Stimulated activated CD4-positive, alpha-beta T cell treated with anti-CD3 and anti-CD28 coated beads, Interleukin-2, amount 100 ng/mL, for 48 hours (primary cell): Measurements from ENCODE around the gene PRDM9.
"Not testable (repeated sequence)": the region's sequence is repeated elsewhere in the genome, so short reads cannot be mapped to it uniquely, and the experiment has no call there.

Source experiments
- DNase-seq, 2 donors: peaks; one replicate each; pipeline ENCODE4 v3.0.0-alpha.2; 2020

PRDM9 gene

GRCh38 chr5:23507278-23507685, at the start of gene PRDM9:
PRDM9 (plus strand) TSS chr5:23507609; CDS start chr5:23509034, 1,425 bp downstream.
- DNase-seq = no peak

GRCh38 chr5:23457780-23458179, 49.6 kb upstream of the PRDM9 start:
- DNase-seq = no peak

GRCh38 chr5:23459214-23459613, 48.2 kb upstream of the PRDM9 start:
- no peak for DNase-seq

GRCh38 chr5:23461576-23461975, 45.8 kb upstream of the PRDM9 start:
- no peak for DNase-seq

GRCh38 chr5:23466401-23466912, 41.0 kb upstream of the PRDM9 start:
- no peak for DNase-seq

- DNase-seq = no peak
These were observed 38.8 kb upstream of the PRDM9 start for GRCh38 chr5:23468658-23469057.

- DNase-seq = no peak
These were observed 33.5 kb upstream of the PRDM9 start for GRCh38 chr5:23473915-23474314.

GRCh38 chr5:23474315-23474714, 33.1 kb upstream of the PRDM9 start:
- DNase-seq = no peak

GRCh38 chr5:23476580-23476979, 30.8 kb upstream of the PRDM9 start:
- DNase-seq = no peak

GRCh38 chr5:23482642-23483041, 24.8 kb upstream of the PRDM9 start:
- no peak for DNase-seq

- DNase-seq = no peak
These were observed 24.3 kb upstream of the PRDM9 start for GRCh38 chr5:23483090-23483489.

- no peak for DNase-seq
These were observed 23.3 kb upstream of the PRDM9 start for GRCh38 chr5:23484096-23484495.

- not testable (repeated sequence) for DNase-seq
These were observed 21.2 kb upstream of the PRDM9 start for GRCh38 chr5:23486227-23486626.

GRCh38 chr5:23490993-23491392, 16.4 kb upstream of the PRDM9 start:
- no peak for DNase-seq

- no peak for DNase-seq
These were observed 12.9 kb upstream of the PRDM9 start for GRCh38 chr5:23494558-23494957.

GRCh38 chr5:23496576-23496975, 10.8 kb upstream of the PRDM9 start:
- DNase-seq = no peak

GRCh38 chr5:23506329-23507236, 826 bp upstream of the PRDM9 start:
- DNase-seq = no peak

- DNase-seq = not testable (repeated sequence)
These were observed 3.0 kb downstream of the PRDM9 start for GRCh38 chr5:23510434-23510833.

GRCh38 chr5:23522553-23522952, 15.1 kb downstream of the PRDM9 start:
- DNase-seq = no peak

- no peak for DNase-seq
These were observed 15.6 kb downstream of the PRDM9 start for GRCh38 chr5:23523031-23523430.

- DNase-seq = no peak
These were observed 16.6 kb downstream of the PRDM9 start for GRCh38 chr5:23523998-23524397.

GRCh38 chr5:23525751-23526150, 18.3 kb downstream of the PRDM9 start:
- no peak for DNase-seq

GRCh38 chr5:23526616-23527015, 19.2 kb downstream of the PRDM9 start:
- DNase-seq = not testable (repeated sequence)

GRCh38 chr5:23527216-23527920, 20.0 kb downstream of the PRDM9 start:
- not testable (repeated sequence) for DNase-seq
